H9 (cell line): ENCODE results near the gene EFS. TPM values are rescaled to one million over a fixed set of nuclear protein-coding genes. Genes with fewer than 3 reads are reported as not detected.

Source experiments
- DNase-seq: peaks from one replicate; pipeline ENCODE4 v3.0.0-alpha.2; 2017
- H2AFZ ChIP-seq: one replicate; pipeline ENCODE4 v1.6.1; 2013; ENCODE audit warnings: mild to moderate bottlenecking, low read length, control low read depth, moderate library complexity
- H2AK5ac ChIP-seq: 2 replicates; pipeline ENCODE4 v1.6.1; 2013; ENCODE audit warnings: low read length, control low read depth, mixed read lengths; ENCODE audit not compliant: insufficient read length
- H2BK120ac ChIP-seq: one replicate; pipeline ENCODE4 v1.6.1; 2013; ENCODE audit warnings: low read depth, mild to moderate bottlenecking, low read length, control low read depth, inconsistent platforms; ENCODE audit not compliant: poor library complexity, severe bottlenecking
- H2BK12ac ChIP-seq: 2 replicates; pipeline ENCODE4 v1.6.1; 2013; ENCODE audit warnings: low read length, control low read depth, mixed read lengths, low read depth; ENCODE audit not compliant: insufficient read length
- H2BK15ac ChIP-seq: 2 replicates; pipeline ENCODE4 v1.6.1; 2013; ENCODE audit warnings: low read depth, low read length, control low read depth
- H2BK20ac ChIP-seq: one replicate; pipeline ENCODE4 v1.6.1; 2013; ENCODE audit warnings: low read depth, mild to moderate bottlenecking, low read length, control low read depth, inconsistent platforms; ENCODE audit not compliant: poor library complexity, severe bottlenecking
- H2BK5ac ChIP-seq: 2 replicates; pipeline ENCODE4 v1.6.1; 2013; ENCODE audit warnings: low read length, control low read depth, mixed read lengths; ENCODE audit not compliant: insufficient read length
- H3K14ac ChIP-seq: 2 replicates; pipeline ENCODE4 v1.6.1; 2013; ENCODE audit warnings: low read length, control low read depth; ENCODE audit not compliant: insufficient read depth
- H3K18ac ChIP-seq: 2 replicates; pipeline ENCODE4 v1.6.1; 2013; ENCODE audit warnings: low read depth, mild to moderate bottlenecking, mixed read lengths, low read length, control low read depth; ENCODE audit not compliant: insufficient read length
- H3K23ac ChIP-seq: 2 replicates; pipeline ENCODE4 v1.6.1; 2013; ENCODE audit warnings: low read length, control low read depth, mixed read lengths, low read depth; ENCODE audit not compliant: insufficient read length
- H3K23me2 ChIP-seq: 2 replicates; pipeline ENCODE4 v1.6.1; 2013; ENCODE audit warnings: low read depth, mild to moderate bottlenecking, mixed read lengths, low read length, control low read depth; ENCODE audit not compliant: insufficient read length, poor library complexity, severe bottlenecking
- H3K27ac ChIP-seq: 2 replicates; pipeline ENCODE4 v1.5.1; 2013; ENCODE audit warnings: low read length, control low read depth, mixed read lengths, low read depth; ENCODE audit not compliant: insufficient read length
- H3K27me3 ChIP-seq: 2 replicates; pipeline ENCODE4 v1.6.1; 2013; ENCODE audit warnings: low read length, control low read depth, inconsistent platforms; ENCODE audit not compliant: insufficient read depth
- H3K4ac ChIP-seq: 2 replicates; pipeline ENCODE4 v1.6.1; 2013; ENCODE audit warnings: low read depth, mild to moderate bottlenecking, control low read depth, inconsistent platforms, low read length, moderate library complexity
- H3K4me1 ChIP-seq: 2 replicates; pipeline ENCODE4 v1.6.1; 2013; ENCODE audit warnings: low read length, control low read depth, inconsistent platforms; ENCODE audit not compliant: insufficient read depth
- H3K4me2 ChIP-seq: 2 replicates; pipeline ENCODE4 v1.6.1; 2013; ENCODE audit warnings: low read length, control low read depth, mixed read lengths; ENCODE audit not compliant: insufficient read length, insufficient read depth
- H3K56ac ChIP-seq: 2 replicates; pipeline ENCODE4 v1.6.1; 2013; ENCODE audit warnings: low read depth, mild to moderate bottlenecking, mixed read lengths, low read length, control low read depth; ENCODE audit not compliant: insufficient read length
- H3K79me1 ChIP-seq: 2 replicates; pipeline ENCODE4 v1.6.1; 2013; ENCODE audit warnings: low read depth, mild to moderate bottlenecking, moderate library complexity, low read length, control low read depth, inconsistent platforms; ENCODE audit not compliant: insufficient read depth, poor library complexity, severe bottlenecking
- H3K79me2 ChIP-seq: 2 replicates; pipeline ENCODE4 v1.6.1; 2013; ENCODE audit warnings: low read length, control low read depth, inconsistent platforms; ENCODE audit not compliant: insufficient read depth
- H3K9ac ChIP-seq: 2 replicates; pipeline ENCODE4 v1.6.1; 2013; ENCODE audit warnings: low read length, control low read depth, mixed read lengths; ENCODE audit not compliant: insufficient read length; ENCODE audit errors: extremely low read depth
- H3K9me3 ChIP-seq: one replicate; pipeline ENCODE4 v1.6.1; 2013; ENCODE audit warnings: low read depth, low read length, inconsistent platforms; ENCODE audit not compliant: control insufficient read depth
- H3T11ph ChIP-seq: one replicate; pipeline ENCODE4 v1.6.1; 2013; ENCODE audit warnings: mild to moderate bottlenecking, low read length, control low read depth, inconsistent platforms
- H4K20me1 ChIP-seq: one replicate; pipeline ENCODE4 v1.6.1; 2013; ENCODE audit not compliant: control insufficient read depth, insufficient read length, insufficient read depth
- H4K5ac ChIP-seq: 2 replicates; pipeline ENCODE4 v1.6.1; 2013; ENCODE audit warnings: low read depth, mild to moderate bottlenecking, mixed read lengths, low read length, control low read depth; ENCODE audit not compliant: insufficient read length
- H4K8ac ChIP-seq: replicated peaks from 2 replicates; pipeline ENCODE4 v1.6.1; 2013; ENCODE audit warnings: low read length, control low read depth, mixed read lengths, low read depth; ENCODE audit not compliant: insufficient read length
- H4K91ac ChIP-seq: 2 replicates; pipeline ENCODE4 v1.6.1; 2013; ENCODE audit warnings: low read depth, mild to moderate bottlenecking, moderate library complexity, mixed read lengths, low read length, control low read depth; ENCODE audit not compliant: insufficient read length
- H3K27ac Mint-ChIP-seq, 3 experiments: 2 replicates in 2 of 3; 3 replicates in 1 of 3; pipeline ENCODE4 v1.8.0; 2020 to 2021; ENCODE audit warnings: mixed read lengths in 3 of 3, mild to moderate bottlenecking in 1 of 3, moderate library complexity in 1 of 3
- H3K27me3 Mint-ChIP-seq: 2 replicates; pipeline ENCODE4 v1.8.0; 2021; ENCODE audit warnings: low read depth, mild to moderate bottlenecking, moderate library complexity, mixed read lengths
- H3K36me3 Mint-ChIP-seq, 3 experiments: 2 replicates in 2 of 3; 3 replicates in 1 of 3; pipeline ENCODE4 v1.8.0; 2020 to 2021; ENCODE audit warnings: low read depth in 3 of 3, mixed read lengths in 3 of 3; ENCODE audit not compliant: insufficient read depth in 1 of 3
- H3K4me1 Mint-ChIP-seq, 2 experiments: 2 replicates each; pipeline ENCODE4 v1.8.0; 2020; ENCODE audit warnings: mixed read lengths in 2 of 2
- H3K4me3 Mint-ChIP-seq, 2 experiments: 2 replicates in 1 of 2; 3 replicates in 1 of 2; pipeline ENCODE4 v1.8.0; 2020 to 2021; ENCODE audit warnings: mild to moderate bottlenecking in 2 of 2, mixed read lengths in 2 of 2, moderate library complexity in 1 of 2
- H3K9me3 Mint-ChIP-seq, 2 experiments: 2 replicates in 1 of 2; 3 replicates in 1 of 2; pipeline ENCODE4 v1.8.0; 2020; ENCODE audit warnings: mild to moderate bottlenecking in 2 of 2, mixed read lengths in 2 of 2, moderate library complexity in 1 of 2
- WGBS: extraction: QIAGEN DNeasy Blood & Tissue Kit; methylation state at CpG from one replicate; pipeline ENCODE4 v1.1.7; 2013; ENCODE audit warnings: missing lambda C conversion rate, low lambda C conversion rate, mixed read lengths; ENCODE audit not compliant: insufficient read length; ENCODE audit errors: extremely low coverage; 5-methylcytosine and 5-hydroxymethylcytosine counted together
- total RNA-seq: library from RNA; stranded (reverse); gene quantifications from 2 replicates; pipeline ENCODE4 v1.2.1, GENCODE V29; 2021
- TF ChIP-seq, protein P1 (sequence below): fragments of 200-600 bp; sonication (generic); conservative IDR thresholded peaks from 3 replicates; pipeline ENCODE4 v1.8.0; 2021; ENCODE audit warnings: antibody characterized with exemption, mild to moderate bottlenecking

The EFS gene
- total RNA-seq, 1 experiment from 2014 or later: 32.1 TPM

DNA sequence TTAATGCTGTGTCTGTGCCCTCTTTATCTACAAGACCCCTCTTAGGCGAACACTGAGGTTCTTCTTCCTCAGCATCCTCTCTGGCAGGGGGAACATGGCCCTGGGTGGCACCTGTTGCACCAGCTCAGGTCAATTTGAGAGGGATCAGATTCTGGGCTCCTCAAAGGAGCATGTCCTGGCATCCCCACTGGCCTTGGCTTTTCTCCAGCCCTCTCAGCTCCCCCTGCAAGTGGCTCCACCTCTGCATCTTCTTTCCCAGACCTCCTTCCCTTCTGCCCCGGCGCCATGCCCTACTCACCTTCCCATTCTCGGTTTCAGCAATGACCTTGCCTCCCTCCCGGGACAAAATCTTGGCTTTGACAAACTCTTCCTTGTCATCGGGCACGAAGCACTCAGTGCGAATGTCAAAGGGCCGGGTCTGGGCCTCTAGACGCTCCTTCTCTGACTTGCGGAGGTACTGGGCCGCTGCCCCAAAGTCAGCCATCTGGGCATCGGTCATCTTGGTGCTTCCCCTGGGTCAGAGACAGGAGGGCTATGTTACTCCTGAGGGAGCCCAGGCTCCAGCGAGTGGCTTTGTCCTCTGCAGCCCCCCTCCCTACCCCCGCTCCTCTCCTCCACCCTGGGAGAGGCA is 41.9 kb upstream of the EFS start:
- H2AFZ ChIP-seq: no peak overlapping the region
- no peak overlapping the region for H4K5ac ChIP-seq
- H3K79me2 ChIP-seq: no peaks in the 10 kb centered on the region
- no peak overlapping the region for H4K91ac ChIP-seq
- H3K27ac Mint-ChIP-seq: no peak overlapping the region
- no peaks in the 10 kb centered on the region for H3K79me1 ChIP-seq
- no peaks in the 10 kb centered on the region for H3K4me1 ChIP-seq
- WGBS: no CpG with 5 or more reads among the region's 15 CpGs
- no peaks in the 10 kb centered on the region for H3K36me3 Mint-ChIP-seq
- no peak overlapping the region for H2BK15ac ChIP-seq
- H3K9me3 Mint-ChIP-seq: no peaks in the 10 kb centered on the region
- H3T11ph ChIP-seq: no peak overlapping the region
- no peak overlapping the region for H2BK5ac ChIP-seq
- H3K14ac ChIP-seq: no peak overlapping the region
- no peak overlapping the region for H3K9ac ChIP-seq
- H3K4me3 Mint-ChIP-seq: no peak overlapping the region; a peak in 1 of 5 replicates
- no peak overlapping the region for H3K23ac ChIP-seq
- peaks cover 57% of the 10 kb centered on the region for H3K27me3 Mint-ChIP-seq
- no peaks in the 10 kb centered on the region for H3K23me2 ChIP-seq
- TF ChIP-seq, protein P1, sequence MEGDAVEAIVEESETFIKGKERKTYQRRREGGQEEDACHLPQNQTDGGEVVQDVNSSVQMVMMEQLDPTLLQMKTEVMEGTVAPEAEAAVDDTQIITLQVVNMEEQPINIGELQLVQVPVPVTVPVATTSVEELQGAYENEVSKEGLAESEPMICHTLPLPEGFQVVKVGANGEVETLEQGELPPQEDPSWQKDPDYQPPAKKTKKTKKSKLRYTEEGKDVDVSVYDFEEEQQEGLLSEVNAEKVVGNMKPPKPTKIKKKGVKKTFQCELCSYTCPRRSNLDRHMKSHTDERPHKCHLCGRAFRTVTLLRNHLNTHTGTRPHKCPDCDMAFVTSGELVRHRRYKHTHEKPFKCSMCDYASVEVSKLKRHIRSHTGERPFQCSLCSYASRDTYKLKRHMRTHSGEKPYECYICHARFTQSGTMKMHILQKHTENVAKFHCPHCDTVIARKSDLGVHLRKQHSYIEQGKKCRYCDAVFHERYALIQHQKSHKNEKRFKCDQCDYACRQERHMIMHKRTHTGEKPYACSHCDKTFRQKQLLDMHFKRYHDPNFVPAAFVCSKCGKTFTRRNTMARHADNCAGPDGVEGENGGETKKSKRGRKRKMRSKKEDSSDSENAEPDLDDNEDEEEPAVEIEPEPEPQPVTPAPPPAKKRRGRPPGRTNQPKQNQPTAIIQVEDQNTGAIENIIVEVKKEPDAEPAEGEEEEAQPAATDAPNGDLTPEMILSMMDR: no peak
- peaks cover 17 to 25% of the 10 kb centered on the region in 2 experiments for H3K4me1 Mint-ChIP-seq
- no peak overlapping the region for H3K4ac ChIP-seq
- no peak overlapping the region for H3K56ac ChIP-seq
- no peak overlapping the region for H4K8ac ChIP-seq
- H3K27ac ChIP-seq: no peak overlapping the region
- no peak overlapping the region for H2BK20ac ChIP-seq
- H2BK120ac ChIP-seq: no peak overlapping the region
- DNase-seq: no peak
- no peak overlapping the region for H2AK5ac ChIP-seq
- H3K18ac ChIP-seq: no peak overlapping the region
- H3K27me3 ChIP-seq: no peaks in the 10 kb centered on the region
- H3K9me3 ChIP-seq: no peaks in the 10 kb centered on the region
- H2BK12ac ChIP-seq: no peak overlapping the region
- H3K4me2 ChIP-seq: no peak overlapping the region
- H4K20me1 ChIP-seq: no peaks in the 10 kb centered on the region
